ENCODE measurements around the gene LRP1B. TPM values are rescaled to one million over a fixed set of nuclear protein-coding genes. Genes with fewer than 3 reads are reported as not detected.

Gene LRP1B
- total and polyA plus RNA-seq, 2 of the 8 experiments (the other 6 are each of a cell fraction or from before 2014, with no cell fraction given) = 0.03 TPM; not detected in 1

DNA sequence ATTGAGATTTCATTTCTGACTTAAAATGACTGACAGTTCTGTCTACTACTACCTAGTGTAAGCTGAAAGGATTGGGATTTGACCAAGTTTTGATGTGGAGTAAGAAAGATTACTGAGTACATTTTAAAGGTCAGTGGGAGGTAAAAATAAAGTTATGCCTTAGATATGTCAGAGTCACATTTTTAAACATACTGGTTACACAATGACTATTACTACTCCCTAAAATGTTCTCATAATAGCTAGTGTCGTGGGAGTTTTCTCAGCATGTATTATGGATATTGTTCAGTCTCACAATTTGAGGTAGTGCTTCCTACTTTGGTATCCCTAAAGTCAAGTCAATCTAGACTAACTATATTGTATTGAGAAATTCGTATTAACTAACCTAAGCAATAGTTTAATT lies 1092.5 kb downstream of the LRP1B start:
- WGBS, 2 experiments (ENCODE audit: extremely low coverage in 1 of 2, insufficient coverage in 1 of 2, insufficient read length in 1 of 2, insufficient replicate concordance in 2 of 2, low coverage in 1 of 2, low lambda C conversion rate in 2 of 2, missing lambda C conversion rate in 1 of 2) = 95% methylated on average over 2 of the region's 2 CpGs; no CpG with 5 or more reads in 1 of the 2 experiments
- Histone ChIP-seq H2BK12ac (ENCODE audit: low read depth, low read length) (no peak overlapping the region), H3K79me2 (ENCODE audit: control insufficient read depth in 1 of 2, insufficient read depth in 2 of 2, low read length in 2 of 2) (no peaks in the 10 kb centered on the region), H3K9ac (replicated peaks in 1 of 4; ENCODE audit: extremely low read depth in 1 of 4, low read depth in 3 of 4, low read length in 3 of 4) (no peak overlapping the region), H4K5ac (ENCODE audit: insufficient read length, low read depth, low read length) (no peak overlapping the region), H3K79me1 (ENCODE audit: low read depth, low read length) (no peaks in the 10 kb centered on the region), H3K23me2 (ENCODE audit: low read depth, low read length) (no peaks in the 10 kb centered on the region), H3K36me3 (ENCODE audit: control insufficient read depth in 2 of 4, insufficient read depth in 4 of 4, low read length in 3 of 4) (no peaks in the 10 kb centered on the region), H3K4ac (replicated peaks; ENCODE audit: insufficient read length, low read depth, low read length) (no peak overlapping the region), H2BK120ac (replicated peaks; ENCODE audit: low read depth, low read length) (no peak overlapping the region), H3K18ac (ENCODE audit: extremely low read depth, low read length) (no peak overlapping the region), H2BK15ac (ENCODE audit: low read length) (no peak overlapping the region), H2BK5ac (ENCODE audit: low read depth, low read length) (no peak overlapping the region), H2AFZ (ENCODE audit: low read length) (no peak overlapping the region), H2BK20ac (ENCODE audit: low read length) (no peak overlapping the region), H3K27ac (ENCODE audit: low read depth, low read length) (no peak overlapping the region), H4K20me1 (replicated peaks in 1 of 2; ENCODE audit: control insufficient read depth in 1 of 2, insufficient read depth in 2 of 2, low read length in 2 of 2) (no peaks in the 10 kb centered on the region), H3K27me3 (replicated peaks in 1 of 4; ENCODE audit: control insufficient read depth in 3 of 4, extremely low read depth in 1 of 4, insufficient read depth in 3 of 4, low read length in 3 of 4) (no peaks in the 10 kb centered on the region), H3K9me3 (ENCODE audit: insufficient read depth in 2 of 2, low read depth in 1 of 2, low read length in 1 of 2) (no peaks in the 10 kb centered on the region), H3K23ac (ENCODE audit: insufficient read length) (no peak overlapping the region), H3K56ac (replicated peaks; ENCODE audit: insufficient read length, low read depth, low read length) (no peak overlapping the region), H3K14ac (ENCODE audit: insufficient read length) (no peak overlapping the region), H4K8ac (ENCODE audit: extremely low read depth, insufficient read depth, low read length) (no peak overlapping the region), H3K4me2 (ENCODE audit: insufficient read depth in 1 of 2, low read depth in 2 of 2, low read length in 2 of 2) (no peak overlapping the region), H4K91ac (replicated peaks; ENCODE audit: insufficient read length, low read length) (no peak overlapping the region), H3K4me1 (replicated peaks in 1 of 4; ENCODE audit: control insufficient read depth in 3 of 4, insufficient read depth in 4 of 4, low read length in 3 of 4) (no peaks in the 10 kb centered on the region), H3K4me3 (ENCODE audit: extremely low read depth in 1 of 4, insufficient read depth in 2 of 4, low read depth in 3 of 4, low read length in 4 of 4) (no peak overlapping the region), H2AK5ac (ENCODE audit: low read depth, low read length) (no peak overlapping the region)
- POLR2A ChIA-PET (ENCODE audit: partially characterized antibody) = no interaction called here
- CTCF ChIA-PET (ENCODE audit: partially characterized antibody) = interaction anchor here (0.6 kb wide), 1 partner anchor 9 kb away, joined by 3 read pairs; no protein-coding TSS in a partner anchor
- DNase-seq (ENCODE audit: low read depth in 1 of 2, low spot score in 2 of 2) (no peak), FAIRE-seq (no peak)
- no peak for TF ChIP-seq CHD1 (IDR thresholded peaks at IDR 0.05; ENCODE audit: low read depth, low read length)
- no peak for TF ChIP-seq NRF1 (IDR thresholded peaks at IDR 0.05; ENCODE audit: low read depth, low read length)
- TF ChIP-seq TBP (IDR thresholded peaks at IDR 0.05; ENCODE audit: low read depth, low read length) = no peak
- no peak for TF ChIP-seq SIRT6 (IDR thresholded peaks at IDR 0.05; ENCODE audit: low read length)
- TF ChIP-seq GTF2F1 (IDR thresholded peaks at IDR 0.05; ENCODE audit: borderline replicate concordance, low read depth, low read length) = no peak
- no peak for TF ChIP-seq POU5F1 (IDR thresholded peaks at IDR 0.05; ENCODE audit: low read depth, low read length)
- TF ChIP-seq FOSL1 (IDR thresholded peaks at IDR 0.05; ENCODE audit: insufficient read depth, low read depth, low read length) = no peak
- no peak for TF ChIP-seq RNF2 (IDR thresholded peaks at IDR 0.05; ENCODE audit: borderline replicate concordance, low read depth, low read length, missing control alignments, poor library complexity, severe bottlenecking)
- TF ChIP-seq TCF12 (IDR thresholded peaks at IDR 0.05; ENCODE audit: low read depth, low read length) = no peak
- TF ChIP-seq SUZ12 (IDR thresholded peaks at IDR 0.05; ENCODE audit: low read length) = no peak
- no peak for TF ChIP-seq EZH2 (IDR thresholded peaks at IDR 0.05; ENCODE audit: low read depth, low read length, severe bottlenecking)
- no peak for TF ChIP-seq ASH2L (IDR thresholded peaks at IDR 0.05; ENCODE audit: low read length)
- TF ChIP-seq ATF2 (IDR thresholded peaks at IDR 0.05; ENCODE audit: low read length) = no peak
- TF ChIP-seq CHD2 (IDR thresholded peaks at IDR 0.05; ENCODE audit: low read length) = no peak

Measured in H1 (cell line).